IMR-90 (cell line): Measurements from ENCODE around the gene ZNF420. TPM values are rescaled to one million over a fixed set of nuclear protein-coding genes. Genes with fewer than 3 reads are reported as not detected.
A peak's percentile ranks its signal among the peaks of the same experiment; 100 is the strongest.

Experiments
- ATAC-seq: fragments of 200-7000 bp; cut with Tn5 transposase; 2 replicates; pipeline ENCODE4 v1.9.1; 2020; ENCODE audit warnings: low read depth, mild to moderate bottlenecking, moderate library complexity
- BruUV-seq: library from RNA; stranded (reverse); fragments of 400-500 nt; replicated peaks from 2 replicates; lab custom pipeline; 2021; lab: Mats Ljungman, UMichigan
- CTCF ChIA-PET: fragments of 300-600 bp; formaldehyde crosslinking; extraction: SDS; loops from one replicate; lab custom pipeline; 2021; ENCODE audit warnings: antibody characterized with exemption; lab: Yijun Ruan, JAX
- POLR2A ChIA-PET: fragments of 300-600 bp; sonication (Branson Sonifier 250); formaldehyde crosslinking; loops from one replicate; lab custom pipeline; 2022; ENCODE audit warnings: antibody characterized with exemption; ENCODE audit not compliant: unreplicated experiment; lab: Charles Lee
- DNase-seq: peaks from one replicate; pipeline ENCODE4 v3.0.0; 2013
- H2AFZ ChIP-seq: replicated peaks from 2 replicates; pipeline ENCODE3; 2013; ENCODE audit warnings: low read length, mild to moderate bottlenecking; ENCODE audit not compliant: poor library complexity
- H2AK5ac ChIP-seq: 2 replicates; pipeline ENCODE4 v1.6.1; 2013; ENCODE audit warnings: low read depth, low read length, inconsistent platforms
- H2AK9ac ChIP-seq: replicated peaks from 2 replicates; pipeline ENCODE3; 2013; ENCODE audit warnings: mild to moderate bottlenecking, low read depth, low read length, moderate library complexity; ENCODE audit not compliant: poor library complexity
- H2BK120ac ChIP-seq: 2 replicates; pipeline ENCODE4 v1.6.1; 2013; ENCODE audit warnings: low read depth, low read length, inconsistent platforms
- H2BK15ac ChIP-seq: 3 replicates; pipeline ENCODE4 v1.6.1; 2013; ENCODE audit warnings: low read depth, low read length, inconsistent platforms
- H2BK20ac ChIP-seq: 2 replicates; pipeline ENCODE4 v1.6.1; 2013; ENCODE audit warnings: low read depth, mild to moderate bottlenecking, inconsistent platforms, low read length, moderate library complexity
- H2BK5ac ChIP-seq: 2 replicates; pipeline ENCODE4 v1.6.1; 2013; ENCODE audit warnings: mild to moderate bottlenecking, low read depth, low read length, inconsistent platforms; ENCODE audit not compliant: poor library complexity, severe bottlenecking
- H3K14ac ChIP-seq: replicated peaks from 2 replicates; pipeline ENCODE4 v1.6.1; 2013; ENCODE audit warnings: low read depth, low read length, inconsistent platforms
- H3K18ac ChIP-seq: 2 replicates; pipeline ENCODE4 v1.6.1; 2013; ENCODE audit warnings: low read depth, low read length, control low read depth
- H3K23ac ChIP-seq: 2 replicates; pipeline ENCODE4 v1.6.1; 2013; ENCODE audit warnings: low read depth, low read length, inconsistent platforms
- H3K27ac ChIP-seq: 2 replicates; pipeline ENCODE4 v1.5.1; 2013; ENCODE audit warnings: mild to moderate bottlenecking, control low read depth, low read length; ENCODE audit not compliant: insufficient read depth
- H3K27me3 ChIP-seq: 2 replicates; pipeline ENCODE4 v1.6.1; 2013; ENCODE audit warnings: low read length; ENCODE audit not compliant: control insufficient read depth, insufficient read depth
- H3K36me3 ChIP-seq: 2 replicates; pipeline ENCODE4 v1.6.1; 2013; ENCODE audit warnings: low read length, mixed read lengths; ENCODE audit not compliant: control insufficient read depth, insufficient read depth
- H3K4ac ChIP-seq: 2 replicates; pipeline ENCODE4 v1.6.1; 2013; ENCODE audit warnings: low read depth, low read length, inconsistent platforms
- H3K4me1 ChIP-seq: 2 replicates; pipeline ENCODE4 v1.6.1; 2013; ENCODE audit warnings: low read length, mixed read lengths; ENCODE audit not compliant: control insufficient read depth, insufficient read depth
- H3K4me2 ChIP-seq: 2 replicates; pipeline ENCODE4 v1.6.1; 2013; ENCODE audit warnings: low read depth, mild to moderate bottlenecking, control low read depth, low read length, moderate library complexity
- H3K4me3 ChIP-seq: 2 replicates; pipeline ENCODE4 v1.5.1; 2013; ENCODE audit warnings: low read depth, mild to moderate bottlenecking, control low read depth, low read length, moderate library complexity; ENCODE audit not compliant: insufficient read depth
- H3K56ac ChIP-seq: 2 replicates; pipeline ENCODE4 v1.6.1; 2013; ENCODE audit warnings: low read length, inconsistent platforms; ENCODE audit not compliant: insufficient read depth; ENCODE audit errors: extremely low read depth
- H3K79me1 ChIP-seq, 2 experiments: 2 replicates each; pipeline ENCODE4 v1.6.1; 2013; ENCODE audit warnings: low read length in 2 of 2, inconsistent platforms in 1 of 2, low read depth in 1 of 2
- H3K9ac ChIP-seq: 2 replicates; pipeline ENCODE4 v1.6.1; 2013; ENCODE audit warnings: low read depth, low read length, control low read depth
- H3K9me1 ChIP-seq: 2 replicates; pipeline ENCODE4 v1.6.1; 2013; ENCODE audit warnings: low read length, inconsistent platforms; ENCODE audit not compliant: insufficient read depth
- H3K9me3 ChIP-seq: 2 replicates; pipeline ENCODE4 v1.6.1; 2013; ENCODE audit warnings: low read length; ENCODE audit not compliant: control insufficient read depth, insufficient read depth
- H4K20me1 ChIP-seq: 2 replicates; pipeline ENCODE4 v1.6.1; 2013; ENCODE audit warnings: low read length, inconsistent platforms; ENCODE audit not compliant: insufficient read depth
- H4K5ac ChIP-seq: 2 replicates; pipeline ENCODE4 v1.6.1; 2013; ENCODE audit warnings: mild to moderate bottlenecking, low read depth, low read length, control low read depth
- H4K8ac ChIP-seq, 2 experiments: 2 replicates each; pipeline ENCODE4 v1.6.1; 2013; ENCODE audit warnings: low read depth in 2 of 2, low read length in 2 of 2, control low read depth in 1 of 2, inconsistent platforms in 1 of 2
- H4K91ac ChIP-seq: 2 replicates; pipeline ENCODE4 v1.6.1; 2013; ENCODE audit warnings: low read depth, low read length, inconsistent platforms; ENCODE audit not compliant: insufficient read depth
- MAFK ChIP-seq: IDR thresholded peaks from 2 replicates; pipeline ENCODE4 v1.6.1; 2012; ENCODE audit warnings: low read depth, low read length, improper control_type of control experiment
- NFE2L2 ChIP-seq: fragments of 150-350 bp; IDR thresholded peaks from 2 replicates; pipeline ENCODE4 v1.6.1; 2016; ENCODE audit warnings: low read depth, mild to moderate bottlenecking, low read length
- RAD21 ChIP-seq: IDR thresholded peaks from 2 replicates; pipeline ENCODE4 v1.6.1; 2012; ENCODE audit warnings: low read length, improper control_type of control experiment
- WGBS, 2 experiments: methylation state at CpG; one replicate each; pipeline versions ENCODE4 v1.1.5 to v1.1.7; 2013; ENCODE audit warnings: missing lambda C conversion rate in 2 of 2; ENCODE audit not compliant: insufficient read length in 1 of 2; ENCODE audit errors: extremely low coverage in 2 of 2; 5-methylcytosine and 5-hydroxymethylcytosine counted together
- dilution Hi-C: fragments of 300-500 bp; cut with HindIII; formaldehyde crosslinking; loops from one replicate; pipeline ENCODE4 v1.14.3; 2018; ENCODE audit warnings: low sequenced_read_pairs; ENCODE audit not compliant: unreplicated experiment
- in situ Hi-C: fragments of 300-500 bp; cut with MboI; formaldehyde crosslinking; loops from 3 replicates; pipeline ENCODE4 v1.14.3; 2019; ENCODE audit warnings: low sequenced_read_pairs, inconsistent platforms, mixed read lengths
- intact Hi-C: fragments of 100-400 bp; cut with micrococcal nuclease; formaldehyde crosslinking; loops from 2 replicates; pipeline ENCODE4 v1.10.0; 2022
- polyA plus RNA-seq, 3 experiments: library from polyadenylated mRNA; depleted of rRNA; stranded (reverse); fragments of >200 nt; gene quantifications; 2 replicates each; pipeline ENCODE4 v1.2.3, GENCODE V29; 2012; ENCODE audit warnings: low replicate concordance in 1 of 3
- total RNA-seq: library from RNA; depleted of rRNA; stranded (reverse); fragments of >200 nt; gene quantifications from 2 replicates; pipeline ENCODE4 v1.2.3, GENCODE V29; 2012

The ZNF420 gene
- total and polyA plus RNA-seq, 2 of the 4 experiments (the other 2 are of a cell fraction) = 1.5 to 11.7 TPM

DNA sequence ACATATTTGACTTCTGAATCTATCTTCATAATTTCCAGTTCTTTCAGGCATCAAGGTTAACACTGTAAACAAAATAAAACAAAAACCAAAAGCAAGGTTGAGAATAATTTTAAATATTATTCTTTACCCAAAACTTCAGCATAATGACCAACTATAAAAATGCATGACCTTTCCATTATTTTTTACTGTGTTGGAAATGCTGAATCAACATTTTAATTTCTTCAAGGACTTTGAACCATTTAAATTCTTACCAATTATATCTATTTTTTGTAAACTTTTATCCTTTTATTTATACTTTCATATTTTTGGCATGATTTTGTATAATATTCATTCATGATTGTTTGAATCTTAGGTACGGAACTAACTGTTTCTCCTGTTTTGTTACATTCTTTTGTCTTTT, 87.4 kb downstream of the ZNF420 start:
- H4K20me1 ChIP-seq = no peaks in the 10 kb centered on the region
- no peak overlapping the region for H2AK9ac ChIP-seq
- no peak overlapping the region for H2BK5ac ChIP-seq
- H3K9me1 ChIP-seq = no peaks in the 10 kb centered on the region
- POLR2A ChIA-PET = no interaction called here
- no peak overlapping the region for H2AK5ac ChIP-seq
- no peak overlapping the region for H3K14ac ChIP-seq
- no TSS peak for BruUV-seq
- ATAC-seq = no peak
- H2BK120ac ChIP-seq = no peak overlapping the region
- no peaks in the 10 kb centered on the region for H3K4me1 ChIP-seq
- in situ Hi-C loops (no loop called here), dilution Hi-C loops (no loop called here), intact Hi-C loops (no loop called here)
- no peaks in the 10 kb centered on the region for H3K27me3 ChIP-seq
- no peak for DNase-seq
- no peak overlapping the region for H3K4me2 ChIP-seq
- WGBS, 2 experiments = no CpG with 5 or more reads among the region's 1 CpG
- CTCF ChIA-PET = interaction anchor here (0.6 kb wide), 2 partner anchors 46 to 335 kb away, joined by 3 to 4 read pairs; no protein-coding TSS in a partner anchor
- H3K56ac ChIP-seq = no peak overlapping the region
- no peak overlapping the region for H3K4ac ChIP-seq
- no peak overlapping the region for H3K18ac ChIP-seq
- no peak overlapping the region for H4K91ac ChIP-seq
- H3K23ac ChIP-seq = no peak overlapping the region
- no peak overlapping the region for H2BK15ac ChIP-seq
- H3K36me3 ChIP-seq = peaks cover 31% of the 10 kb centered on the region
- no peak overlapping the region for H4K5ac ChIP-seq
- H4K8ac ChIP-seq = no peak overlapping the region
- H3K79me1 ChIP-seq = no peaks in the 10 kb centered on the region
- H2BK20ac ChIP-seq = no peak overlapping the region
- no peak overlapping the region for H2AFZ ChIP-seq
- no peak for TF ChIP-seq NFE2L2
- TF ChIP-seq MAFK = peak; percentile 84
- TF ChIP-seq RAD21 = no peak
- no peak overlapping the region for H3K9ac ChIP-seq
- no peak overlapping the region for H3K27ac ChIP-seq
- H3K4me3 ChIP-seq = no peak overlapping the region
- peaks cover 27% of the 10 kb centered on the region for H3K9me3 ChIP-seq
